Body of pancreas (tissue), 4 donors: ENCODE results near the gene CER1. TPM values are rescaled to one million over a fixed set of nuclear protein-coding genes. Genes with fewer than 3 reads are reported as not detected.

Experiments used
- ATAC-seq: fragments of 150-250 bp; one replicate; pipeline ENCODE4 v1.9.1; 2016
- DNase-seq, 4 donors: peaks; one replicate each; pipeline ENCODE4 v3.0.0-alpha.2; 2019
- H3K27ac ChIP-seq, 4 donors: fragments of 200-600 bp; sonication (generic); 1 replicate in 3 of 4; 2 replicates in 1 of 4; pipeline versions ENCODE4 v1.5.1 to v1.6.1; 2016 to 2019; ENCODE audit warnings: mild to moderate bottlenecking in 1 of 4, mixed read lengths in 1 of 4, moderate library complexity in 1 of 4
- H3K27me3 ChIP-seq, 2 donors: fragments of 200-600 bp; sonication (generic); one replicate each; pipeline ENCODE4 v1.6.0; 2016; ENCODE audit warnings: mild to moderate bottlenecking in 1 of 2
- H3K36me3 ChIP-seq, 2 donors: fragments of 200-600 bp; sonication (generic); replicated peaks in 1 of 2; 2 replicates each; pipeline ENCODE4 v1.5.1; 2016; ENCODE audit warnings: low read depth in 2 of 2; ENCODE audit not compliant: insufficient read depth in 1 of 2
- H3K4me1 ChIP-seq: fragments of 200-600 bp; sonication (generic); one replicate; pipeline ENCODE4 v1.6.0; 2016
- H3K4me3 ChIP-seq, 2 donors: fragments of 200-600 bp; sonication (generic); 1 replicate in 1 of 2; 2 replicates in 1 of 2; pipeline ENCODE4 v1.5.1; 2016 to 2019
- H3K9me3 ChIP-seq, 3 donors: fragments of 200-600 bp; sonication (generic); 1 replicate in 2 of 3; 2 replicates in 1 of 3; pipeline ENCODE4 v1.5.1; 2016
- CTCF ChIP-seq, 7 experiments: fragments of 450-650 bp in 4 of 7; fragments of 200-600 bp in 3 of 7; sonication (generic) in 3 of 7; IDR thresholded peaks; one replicate each; pipeline ENCODE4 v1.5.1; 2016 to 2019; ENCODE audit warnings: antibody characterized with exemption in 7 of 7
- POLR2A ChIP-seq, 3 donors: fragments of 450-650 bp; IDR thresholded peaks; one replicate each; pipeline ENCODE4 v1.6.1; 2016; ENCODE audit warnings: antibody characterized with exemption in 3 of 3, mild to moderate bottlenecking in 2 of 3
- WGBS, 2 donors: methylation state at CpG; one replicate each; pipeline ENCODE4 v1.1.5; 2017; 5-methylcytosine and 5-hydroxymethylcytosine counted together
- intact Hi-C: fragments of 100-400 bp; cut with DNase I; formaldehyde crosslinking; loops from one replicate; pipeline ENCODE4 v1.15.1; 2023
- total RNA-seq, 2 donors: library from RNA; depleted of rRNA; stranded (reverse); fragments of >200 nt; gene quantifications; one replicate each; pipeline ENCODE4 v1.1.0, GENCODE V29; 2016

CER1 gene
- total RNA-seq, 2 donors from 2014 or later: 2.0 TPM; not detected in 1

- TF ChIP-seq CTCF (IDR thresholded peaks at IDR 0.05): no peak
- TF ChIP-seq POLR2A (IDR thresholded peaks at IDR 0.05): no peak
- ATAC-seq: no peak
- H3K4me3 ChIP-seq: no peak overlapping the region
- H3K9me3 ChIP-seq: no peaks in the 10 kb centered on the region
- no peaks in the 10 kb centered on the region for H3K4me1 ChIP-seq
- H3K27me3 ChIP-seq: no peaks in the 10 kb centered on the region
- no peak overlapping the region for H3K27ac ChIP-seq
- H3K36me3 ChIP-seq: no peaks in the 10 kb centered on the region
- no peak for DNase-seq
- intact Hi-C loops: no loop called here
These were observed 11.7 kb downstream of the CER1 start for GRCh38 chr9:14710804-14711203.

- WGBS, 2 donors: 83 to 94% methylated on average over 5 of the region's 5 CpGs
- intact Hi-C loops: no loop called here
- ATAC-seq: no peak
These were observed 15.9 kb downstream of the CER1 start for GRCh38 chr9:14706530-14707140.

GRCh38 chr9:14705079-14705478, 17.5 kb downstream of the CER1 start:
- no peak overlapping the region for H3K27ac ChIP-seq
- TF ChIP-seq POLR2A (IDR thresholded peaks at IDR 0.05): no peak
- TF ChIP-seq CTCF (IDR thresholded peaks at IDR 0.05): no peak
- no peak overlapping the region for H3K4me3 ChIP-seq
- H3K9me3 ChIP-seq: no peaks in the 10 kb centered on the region
- no peaks in the 10 kb centered on the region for H3K36me3 ChIP-seq
- no peaks in the 10 kb centered on the region for H3K27me3 ChIP-seq
- intact Hi-C loops: no loop called here
- H3K4me1 ChIP-seq: no peaks in the 10 kb centered on the region
- no peak for DNase-seq
- no peak for ATAC-seq

More at GRCh38 chr9:14706530-14707140, 15.9 kb downstream of the CER1 start:
- no peak for TF ChIP-seq POLR2A (IDR thresholded peaks at IDR 0.05)
- no peak for TF ChIP-seq CTCF (IDR thresholded peaks at IDR 0.05)
- Histone ChIP-seq H3K27me3 (no peaks in the 10 kb centered on the region), H3K4me3 (no peak overlapping the region), H3K36me3 (no peaks in the 10 kb centered on the region), H3K4me1 (no peaks in the 10 kb centered on the region), H3K27ac (no peak overlapping the region), H3K9me3 (no peaks in the 10 kb centered on the region)
- no peak for DNase-seq

- 86 to 89% methylated on average over 3 of the region's 3 CpGs for WGBS, 2 donors
- ATAC-seq: no peak
- intact Hi-C loops: no loop called here
- H3K4me1 ChIP-seq: no peaks in the 10 kb centered on the region
- no peaks in the 10 kb centered on the region for H3K36me3 ChIP-seq
- no peak overlapping the region for H3K27ac ChIP-seq
- no peaks in the 10 kb centered on the region for H3K27me3 ChIP-seq
- H3K9me3 ChIP-seq: no peaks in the 10 kb centered on the region
- no peak for DNase-seq
- TF ChIP-seq CTCF (IDR thresholded peaks at IDR 0.05): no peak
- no peak overlapping the region for H3K4me3 ChIP-seq
These were observed 18.3 kb downstream of the CER1 start for GRCh38 chr9:14704281-14704680.

GRCh38 chr9:14702200-14702720, 20.3 kb downstream of the CER1 start:
- Histone ChIP-seq H3K27ac (no peak overlapping the region), H3K36me3 (no peaks in the 10 kb centered on the region), H3K27me3 (no peaks in the 10 kb centered on the region), H3K9me3 (no peaks in the 10 kb centered on the region), H3K4me3 (no peak overlapping the region), H3K4me1 (no peaks in the 10 kb centered on the region)
- TF ChIP-seq POLR2A (IDR thresholded peaks at IDR 0.05) (no peak), CTCF (IDR thresholded peaks at IDR 0.05) (no peak)
- ATAC-seq (no peak), DNase-seq (no peak)
- 37 to 52% methylated on average over 4 of the region's 4 CpGs for WGBS, 2 donors
- intact Hi-C loops: no loop called here
